Measurements from ENCODE around the gene CLIC3.

DNA sequence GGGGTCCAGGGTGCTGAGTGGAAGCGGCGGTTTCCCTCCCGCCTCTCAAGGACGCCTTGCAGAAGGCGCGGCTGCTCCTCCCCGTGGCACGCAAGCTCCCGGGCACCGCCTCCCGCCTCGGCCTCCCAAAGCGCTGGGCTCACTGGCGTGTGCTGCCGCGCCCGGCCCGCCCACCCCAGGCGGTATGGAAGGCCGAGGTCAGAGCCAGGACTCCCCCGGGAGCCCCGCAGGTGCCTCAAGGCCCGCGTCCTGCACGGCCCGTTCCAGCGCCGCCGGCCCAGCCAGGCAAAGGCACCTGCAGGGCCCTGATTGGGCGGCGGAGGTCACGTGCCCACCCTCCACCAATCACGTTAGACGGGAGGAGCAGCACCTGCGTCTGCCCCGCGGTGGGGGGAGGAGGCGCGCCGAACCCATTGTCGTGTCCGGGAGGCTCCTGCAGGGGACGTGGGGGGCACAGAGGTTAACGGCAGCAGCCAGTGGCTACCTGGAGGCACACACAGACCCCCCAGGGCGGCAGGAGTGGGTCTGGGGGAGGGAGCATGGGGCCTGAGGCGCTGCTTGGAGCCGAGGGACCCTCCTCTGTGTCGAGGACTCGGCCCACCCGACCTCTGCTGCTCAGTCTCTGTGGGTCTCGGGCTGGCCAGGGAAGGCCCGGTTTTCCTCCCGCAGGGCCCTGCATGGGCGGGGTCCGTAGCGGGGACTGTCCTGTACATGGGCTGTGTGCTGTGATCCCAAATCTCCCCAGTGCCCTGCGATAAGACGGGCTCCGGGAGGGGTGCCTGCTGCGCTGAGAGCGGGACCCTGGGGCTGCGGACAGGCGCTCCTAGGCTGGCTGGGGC lies 46.3 kb downstream of the CLIC3 start:
- TF ChIP-seq CTCF (IDR thresholded peaks at IDR 0.05): peak; percentile 21 to 52 (median 39)
- peak; percentile 83 to 93 for TF ChIP-seq POLR2A (IDR thresholded peaks at IDR 0.05)

Data from Peyer's patch (tissue), 4 donors.